HepG2 (cell line): Measurements from ENCODE around the gene FAM83E. TPM values are rescaled to one million over a fixed set of nuclear protein-coding genes. Genes with fewer than 3 reads are reported as not detected.

ENCODE experiments used
- BRD4 ChIP-seq: sonication (generic); formaldehyde crosslinking; IDR thresholded peaks from 2 replicates; pipeline ENCODE4 v1.4.0; 2020; ENCODE audit warnings: missing genetic modification reagents
- CHCHD3 ChIP-seq: sonication (generic); formaldehyde crosslinking; IDR thresholded peaks from 2 replicates; pipeline ENCODE4 v1.8.0; 2022; ENCODE audit warnings: mild to moderate bottlenecking, missing genetic modification reagents, moderate library complexity
- DNMT1 ChIP-seq: sonication (generic); formaldehyde crosslinking; IDR thresholded peaks from 2 replicates; pipeline ENCODE4 v1.5.1; 2020; ENCODE audit warnings: mild to moderate bottlenecking, missing genetic modification reagents
- ELF1 ChIP-seq: sonication (generic); formaldehyde crosslinking; IDR thresholded peaks from 2 replicates; pipeline ENCODE4 v1.4.0; 2020; ENCODE audit warnings: missing genetic modification reagents
- FOSL1 ChIP-seq: sonication (generic); formaldehyde crosslinking; IDR thresholded peaks from 2 replicates; pipeline ENCODE4 v1.9.0; 2021; ENCODE audit warnings: missing genetic modification reagents, borderline replicate concordance
- MEIS1 ChIP-seq: sonication (generic); formaldehyde crosslinking; IDR thresholded peaks from 2 replicates; pipeline ENCODE4 v1.9.0; 2021; ENCODE audit warnings: mild to moderate bottlenecking, missing genetic modification reagents, moderate library complexity, borderline replicate concordance
- MYNN ChIP-seq: sonication (generic); formaldehyde crosslinking; IDR thresholded peaks from 2 replicates; pipeline ENCODE4 v1.4.0; 2020; ENCODE audit warnings: mild to moderate bottlenecking, low read depth, missing genetic modification reagents
- PAF1 ChIP-seq: IDR thresholded peaks from 2 replicates; pipeline ENCODE4 v1.6.1; 2016; ENCODE audit warnings: missing genetic modification reagents, missing compliant biosample characterization
- SRY ChIP-seq: sonication (generic); formaldehyde crosslinking; IDR thresholded peaks from 2 replicates; pipeline ENCODE4 v1.8.0; 2022; ENCODE audit warnings: mild to moderate bottlenecking, missing genetic modification reagents
- TBX2 ChIP-seq: sonication (generic); formaldehyde crosslinking; IDR thresholded peaks from 2 replicates; pipeline ENCODE4 v1.5.0; 2020; ENCODE audit warnings: missing genetic modification reagents, mild to moderate bottlenecking, borderline replicate concordance
- USF2 ChIP-seq, 2 experiments: sonication (generic) in 1 of 2; formaldehyde crosslinking in 1 of 2; IDR thresholded peaks; 2 replicates each; pipeline versions ENCODE4 v1.5.1 to v1.6.1; 2011 to 2020; ENCODE audit warnings: borderline replicate concordance in 1 of 2, low read depth in 1 of 2, low read length in 1 of 2, mild to moderate bottlenecking in 1 of 2, missing genetic modification reagents in 1 of 2, moderate library complexity in 1 of 2
- ZBED4 ChIP-seq: sonication (generic); formaldehyde crosslinking; IDR thresholded peaks from 2 replicates; pipeline ENCODE4 v1.4.0; 2020; ENCODE audit warnings: missing genetic modification reagents, borderline replicate concordance
- ZNF143 ChIP-seq: sonication (generic); formaldehyde crosslinking; IDR thresholded peaks from 2 replicates; pipeline ENCODE4 v1.4.0; 2020; ENCODE audit warnings: missing genetic modification reagents
- ZNF350 ChIP-seq: sonication (generic); formaldehyde crosslinking; IDR thresholded peaks from 2 replicates; pipeline ENCODE4 v1.4.0; 2020; ENCODE audit warnings: mild to moderate bottlenecking, low read depth, missing genetic modification reagents, borderline replicate concordance
- ZNF556 ChIP-seq: sonication (generic); formaldehyde crosslinking; IDR thresholded peaks from 2 replicates; pipeline ENCODE4 v1.4.0; 2020; ENCODE audit warnings: mild to moderate bottlenecking, missing genetic modification reagents, borderline replicate concordance
- ZNF569 ChIP-seq: sonication (generic); formaldehyde crosslinking; IDR thresholded peaks from 2 replicates; pipeline ENCODE4 v1.5.0; 2020; ENCODE audit warnings: mild to moderate bottlenecking, missing genetic modification reagents, moderate library complexity, borderline replicate concordance
- ZNF746 ChIP-seq: sonication (generic); formaldehyde crosslinking; IDR thresholded peaks from 2 replicates; pipeline ENCODE4 v1.8.0; 2022; ENCODE audit warnings: mild to moderate bottlenecking, missing genetic modification reagents
- polyA plus RNA-seq, 8 experiments: library from polyadenylated mRNA; depleted of rRNA in 3 of 8; stranded (reverse) in 7 of 8; unstranded in 1 of 8; fragments of >200 nt; fragmentation: Illumina TruSeq in 4 of 8; extraction: Trizol in 4 of 8; gene quantifications; 2 replicates each; pipeline versions ENCODE4 v1.2.1 to v1.2.3, GENCODE V29; 2011 to 2016; ENCODE audit warnings: low read depth in 4 of 8, missing spikeins in 1 of 8, mixed read lengths in 1 of 8; ENCODE audit not compliant: insufficient read depth in 1 of 8
- total RNA-seq, 5 experiments: library from RNA; depleted of rRNA; stranded (reverse); fragments of >200 nt; fragmentation: Illumina TruSeq; extraction: Trizol; gene quantifications; 2 replicates each; pipeline ENCODE4 v1.2.3, GENCODE V29; 2016; ENCODE audit warnings: low read depth in 1 of 5
- TF ChIP-seq, protein P1 (sequence below): sonication (generic); formaldehyde crosslinking; IDR thresholded peaks from 2 replicates; pipeline ENCODE4 v1.8.1; 2023; ENCODE audit warnings: missing genetic modification reagents, inconsistent platforms, borderline replicate concordance
- TF ChIP-seq, protein P2 (sequence below): IDR thresholded peaks from 2 replicates; pipeline ENCODE4 v1.6.1; 2016; ENCODE audit warnings: missing compliant biosample characterization, missing genetic modification reagents, borderline replicate concordance

The FAM83E gene
- total and polyA plus RNA-seq, 2 of the 13 experiments (the other 11 are each of a cell fraction or from before 2014, with no cell fraction given): 0.18 to 0.60 TPM

DNA sequence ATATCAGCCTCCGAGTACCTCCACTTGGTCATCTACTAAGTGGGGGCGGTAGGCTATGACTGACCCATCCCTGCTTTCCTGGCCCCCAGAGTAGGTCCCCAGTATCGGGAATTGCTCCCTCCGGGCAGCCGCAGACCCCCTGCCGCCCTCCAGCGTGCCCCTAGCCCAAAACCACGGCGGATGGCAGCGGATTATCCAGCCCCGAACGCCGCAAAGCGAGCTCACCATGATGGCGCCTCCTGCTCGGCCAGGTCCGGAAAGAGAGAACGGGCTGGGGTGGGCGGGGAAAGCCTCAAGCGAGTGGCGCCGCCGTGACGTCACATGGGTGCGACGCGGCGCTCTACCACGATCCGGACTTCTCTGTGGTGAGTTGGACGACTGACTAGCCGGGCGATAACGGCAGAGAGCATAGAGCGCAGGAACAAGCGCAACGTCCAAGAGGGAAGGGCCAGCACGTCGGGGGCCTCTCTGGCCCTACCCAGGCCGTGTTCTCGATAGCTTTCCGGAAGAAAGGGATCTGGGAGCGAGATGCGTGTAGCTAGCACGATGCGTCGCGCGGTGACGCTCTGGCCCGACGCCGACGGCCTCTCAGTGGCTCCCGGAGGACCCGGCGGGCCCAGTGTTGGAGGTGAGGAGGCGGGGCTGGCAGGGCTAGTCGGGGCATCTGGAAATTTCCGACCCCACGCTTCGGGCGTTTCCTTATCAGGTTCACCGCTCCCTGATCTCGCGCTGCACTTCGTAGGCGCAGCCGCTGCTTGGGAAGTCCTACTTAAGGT lies 4.2 kb upstream of the FAM83E start, which contains the start of the genes RPL18 and SPHK2 (continued):
- TF ChIP-seq, protein P1, sequence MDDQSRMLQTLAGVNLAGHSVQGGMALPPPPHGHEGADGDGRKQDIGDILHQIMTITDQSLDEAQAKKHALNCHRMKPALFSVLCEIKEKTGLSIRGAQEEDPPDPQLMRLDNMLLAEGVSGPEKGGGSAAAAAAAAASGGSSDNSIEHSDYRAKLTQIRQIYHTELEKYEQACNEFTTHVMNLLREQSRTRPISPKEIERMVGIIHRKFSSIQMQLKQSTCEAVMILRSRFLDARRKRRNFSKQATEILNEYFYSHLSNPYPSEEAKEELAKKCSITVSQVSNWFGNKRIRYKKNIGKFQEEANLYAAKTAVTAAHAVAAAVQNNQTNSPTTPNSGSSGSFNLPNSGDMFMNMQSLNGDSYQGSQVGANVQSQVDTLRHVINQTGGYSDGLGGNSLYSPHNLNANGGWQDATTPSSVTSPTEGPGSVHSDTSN (CRISPR knock-in tag): no peak
- 0 out of 2 replicates have a peak, but pooled peaks have one; percentile 52 for TF ChIP-seq CHCHD3 (CRISPR knock-in tag)
- TF ChIP-seq SRY (CRISPR knock-in tag): peak; percentile 84
- peak; percentile 86; the same call in 1 of the 2 replicates for TF ChIP-seq MEIS1 (CRISPR knock-in tag)
- TF ChIP-seq ZNF746: no peak
- no peak; the same call in 1 of the 2 replicates for TF ChIP-seq ZNF556 (CRISPR knock-in tag)
- TF ChIP-seq FOSL1: no peak
- TF ChIP-seq, protein P2, sequence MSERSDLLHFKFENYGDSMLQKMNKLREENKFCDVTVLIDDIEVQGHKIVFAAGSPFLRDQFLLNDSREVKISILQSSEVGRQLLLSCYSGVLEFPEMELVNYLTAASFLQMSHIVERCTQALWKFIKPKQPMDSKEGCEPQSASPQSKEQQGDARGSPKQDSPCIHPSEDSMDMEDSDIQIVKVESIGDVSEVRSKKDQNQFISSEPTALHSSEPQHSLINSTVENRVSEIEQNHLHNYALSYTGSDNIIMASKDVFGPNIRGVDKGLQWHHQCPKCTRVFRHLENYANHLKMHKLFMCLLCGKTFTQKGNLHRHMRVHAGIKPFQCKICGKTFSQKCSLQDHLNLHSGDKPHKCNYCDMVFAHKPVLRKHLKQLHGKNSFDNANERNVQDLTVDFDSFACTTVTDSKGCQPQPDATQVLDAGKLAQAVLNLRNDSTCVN (CRISPR knock-in tag): peak; percentile 72
- TF ChIP-seq PAF1 (CRISPR knock-in tag): no peak; the same call in 1 of the 2 replicates
- no peak for TF ChIP-seq USF2 (IDR thresholded peaks at IDR 0.05; ENCODE audit: low read depth, low read length)
- TF ChIP-seq USF2 (CRISPR knock-in tag; IDR thresholded peaks at IDR 0.05; ENCODE audit: borderline replicate concordance): peak; percentile 69; the same call in 1 of the 2 replicates
- 0 out of 2 replicates have a peak, but pooled peaks have one; percentile 65 for TF ChIP-seq DNMT1 (CRISPR knock-in tag)
- peak; percentile 99 for TF ChIP-seq ZNF350 (CRISPR knock-in tag)
- peak; percentile 96 for TF ChIP-seq TBX2 (CRISPR knock-in tag)
- peak; percentile 84 for TF ChIP-seq ZNF143 (CRISPR knock-in tag)
- TF ChIP-seq ZBED4: peak; percentile 63; the same call in 1 of the 2 replicates
- peak; percentile 1; the same call in 1 of the 2 replicates for TF ChIP-seq BRD4 (CRISPR knock-in tag)
- TF ChIP-seq ZNF569: 0 out of 2 replicates have a peak, but pooled peaks have one; percentile 76
- TF ChIP-seq MYNN (CRISPR knock-in tag): peak; percentile 79; the same call in 1 of the 2 replicates
- TF ChIP-seq ELF1 (CRISPR knock-in tag): peak; percentile 99
